OCI-LY7 (cell line): ENCODE data around the gene CLEC18B.

Experiments
- CTCF ChIP-seq: fragments of 200-600 bp; sonication (generic); conservative IDR thresholded peaks from 2 replicates; pipeline ENCODE4 v1.5.1; 2014; ENCODE audit warnings: mild to moderate bottlenecking, antibody characterized with exemption, low read length, moderate library complexity, mixed read lengths
- EZH2phosphoT487 ChIP-seq: fragments of 200-600 bp; sonication (generic); IDR thresholded peaks from 2 replicates; pipeline ENCODE4 v1.6.1; 2018; ENCODE audit warnings: low read depth, borderline replicate concordance, mild to moderate bottlenecking, mixed run types, antibody characterized with exemption, low read length, moderate library complexity, mixed read lengths

- TF ChIP-seq CTCF = no peak
- TF ChIP-seq EZH2phosphoT487 = no peak
These were observed 29.0 kb upstream of the CLEC18B start for GRCh38 chr16:74450236-74450635.
